Heart left ventricle (tissue), 13 donors: ENCODE results near the gene HNF1A.

ENCODE experiments used
- POLR2A ChIP-seq, 2 donors: fragments of 450-650 bp; IDR thresholded peaks; one replicate each; pipeline ENCODE4 v1.6.1; 2017; ENCODE audit warnings: antibody characterized with exemption in 2 of 2, mild to moderate bottlenecking in 2 of 2, moderate library complexity in 2 of 2
- TF ChIP-seq, protein P1 (sequence below), 12 donors: fragments of 200-600 bp; sonication (generic) in 4 of 12; IDR thresholded peaks; one replicate each; pipeline versions ENCODE4 v1.5.0 to v1.8.0; 2018 to 2022; ENCODE audit warnings: antibody characterized with exemption in 12 of 12, mild to moderate bottlenecking in 5 of 12
- donor health status: ischemic (EF 13 %, LVEDD 7.1; RV severe dilation, severe dysfunction).
- donor health status: DM: no; HTN: yes; CAD: no.
- donor health status: DM: no; HTN: no; CAD: no.
- donor health status: ischemic (EF 25% LVEDD 6.9; RV normal size, moderate dysfunction).
- donor health status: ischemic (EF 25% LVEDD 5.7; RV mildly dilated, moderate dysfunction).
- donor health status: ischemic (EF 35%, LVEDD 5.7; RV mildly dilated, moderate dysfunction).
- donor health status: nonischemic (EF 11% LVEDD 7.7; RV severe dilation, severe dysfunction).
- donor health status: DM: yes; HTN: yes; CAD: no.
- donor health status: PGD.
- donor health status: ischemic (EF 29% LVEDD 5.4; RV normal size, mild dysfunction).
- donor health status: nonischemic (EF 23%, LVEDD 6.1; RV moderate dilation, normal function).

- no peak for TF ChIP-seq POLR2A (IDR thresholded peaks at IDR 0.05)
- TF ChIP-seq, protein P1, sequence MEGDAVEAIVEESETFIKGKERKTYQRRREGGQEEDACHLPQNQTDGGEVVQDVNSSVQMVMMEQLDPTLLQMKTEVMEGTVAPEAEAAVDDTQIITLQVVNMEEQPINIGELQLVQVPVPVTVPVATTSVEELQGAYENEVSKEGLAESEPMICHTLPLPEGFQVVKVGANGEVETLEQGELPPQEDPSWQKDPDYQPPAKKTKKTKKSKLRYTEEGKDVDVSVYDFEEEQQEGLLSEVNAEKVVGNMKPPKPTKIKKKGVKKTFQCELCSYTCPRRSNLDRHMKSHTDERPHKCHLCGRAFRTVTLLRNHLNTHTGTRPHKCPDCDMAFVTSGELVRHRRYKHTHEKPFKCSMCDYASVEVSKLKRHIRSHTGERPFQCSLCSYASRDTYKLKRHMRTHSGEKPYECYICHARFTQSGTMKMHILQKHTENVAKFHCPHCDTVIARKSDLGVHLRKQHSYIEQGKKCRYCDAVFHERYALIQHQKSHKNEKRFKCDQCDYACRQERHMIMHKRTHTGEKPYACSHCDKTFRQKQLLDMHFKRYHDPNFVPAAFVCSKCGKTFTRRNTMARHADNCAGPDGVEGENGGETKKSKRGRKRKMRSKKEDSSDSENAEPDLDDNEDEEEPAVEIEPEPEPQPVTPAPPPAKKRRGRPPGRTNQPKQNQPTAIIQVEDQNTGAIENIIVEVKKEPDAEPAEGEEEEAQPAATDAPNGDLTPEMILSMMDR (IDR thresholded peaks at IDR 0.05), result no peak
Observed at GRCh38 chr12:121021754-121022153, 43.4 kb downstream of the HNF1A start.
